HG03442 (cell line): ENCODE results near the gene SUB1.
"Not testable (repeated sequence)": the region's sequence is repeated elsewhere in the genome, so short reads cannot be mapped to it uniquely, and the experiment has no call there.

Experiments
- ATAC-seq: cut with Tn5 transposase; IDR thresholded peaks from one replicate; pipeline ENCODE4 v1.9.1; 2021; ENCODE audit warnings: mild to moderate bottlenecking, moderate library complexity; ENCODE audit not compliant: unreplicated experiment

SUB1 gene

GRCh38 chr5:32563614-32564013 lies 21.7 kb upstream of the SUB1 start:
- no peak for ATAC-seq

- ATAC-seq = no peak
Observed at GRCh38 chr5:32565145-32565544, 20.2 kb upstream of the SUB1 start.

DNA sequence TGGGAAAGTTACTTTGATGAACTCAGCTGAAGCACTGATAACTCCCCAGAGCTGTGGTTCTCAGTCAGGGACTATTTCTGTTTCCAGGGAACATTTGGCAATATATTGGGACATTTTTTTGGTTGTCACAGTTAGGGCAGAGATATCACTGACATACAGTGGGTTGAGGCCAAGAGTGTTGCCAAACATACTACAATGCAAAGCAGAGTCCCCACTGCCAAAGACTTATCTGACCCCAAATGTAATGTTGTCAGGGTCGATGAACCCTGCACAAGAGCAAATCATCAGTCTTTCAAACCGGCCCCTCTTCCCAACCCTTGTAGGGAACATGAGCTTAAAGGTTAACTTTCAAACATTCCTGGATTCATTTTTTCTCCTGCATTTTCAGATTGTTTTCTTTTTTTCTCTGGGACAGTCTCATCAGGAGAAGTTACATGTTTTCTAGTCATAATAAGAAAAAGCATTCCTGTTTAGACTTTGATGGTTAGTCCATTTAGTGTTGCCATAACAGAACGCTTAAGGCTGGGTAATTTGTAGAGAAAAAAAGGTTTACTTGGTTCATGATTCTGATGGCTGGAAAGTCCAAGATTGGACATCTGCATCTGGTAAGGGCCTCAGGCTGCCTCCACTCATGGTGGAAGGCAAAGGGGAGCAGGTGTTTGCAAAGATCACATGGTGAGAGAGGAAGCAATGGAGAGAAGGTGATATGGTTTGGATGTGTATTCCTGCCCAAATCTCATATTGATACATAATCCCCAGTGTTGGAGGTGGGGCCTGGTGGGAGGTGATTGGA lies 18.8 kb upstream of the SUB1 start:
- no peak for ATAC-seq

DNA sequence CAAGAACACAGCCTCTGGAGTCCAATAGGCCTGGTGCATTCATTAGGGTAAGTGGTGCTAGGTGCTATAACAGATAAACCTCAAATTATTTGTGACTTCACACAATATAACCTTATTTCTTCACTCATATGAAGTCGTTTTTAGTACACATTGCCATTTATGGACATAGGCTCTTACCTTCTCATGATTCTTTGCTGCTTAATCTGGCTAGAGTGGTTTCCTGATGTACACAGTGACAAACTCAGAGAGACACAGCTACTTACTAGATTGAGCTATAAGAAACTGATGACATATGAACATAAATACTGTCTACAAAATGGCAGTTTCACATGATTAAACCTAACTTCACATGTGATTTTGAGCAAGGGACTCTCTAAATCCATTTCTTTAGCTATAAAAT lies 14.2 kb upstream of the SUB1 start:
- ATAC-seq = no peak

DNA sequence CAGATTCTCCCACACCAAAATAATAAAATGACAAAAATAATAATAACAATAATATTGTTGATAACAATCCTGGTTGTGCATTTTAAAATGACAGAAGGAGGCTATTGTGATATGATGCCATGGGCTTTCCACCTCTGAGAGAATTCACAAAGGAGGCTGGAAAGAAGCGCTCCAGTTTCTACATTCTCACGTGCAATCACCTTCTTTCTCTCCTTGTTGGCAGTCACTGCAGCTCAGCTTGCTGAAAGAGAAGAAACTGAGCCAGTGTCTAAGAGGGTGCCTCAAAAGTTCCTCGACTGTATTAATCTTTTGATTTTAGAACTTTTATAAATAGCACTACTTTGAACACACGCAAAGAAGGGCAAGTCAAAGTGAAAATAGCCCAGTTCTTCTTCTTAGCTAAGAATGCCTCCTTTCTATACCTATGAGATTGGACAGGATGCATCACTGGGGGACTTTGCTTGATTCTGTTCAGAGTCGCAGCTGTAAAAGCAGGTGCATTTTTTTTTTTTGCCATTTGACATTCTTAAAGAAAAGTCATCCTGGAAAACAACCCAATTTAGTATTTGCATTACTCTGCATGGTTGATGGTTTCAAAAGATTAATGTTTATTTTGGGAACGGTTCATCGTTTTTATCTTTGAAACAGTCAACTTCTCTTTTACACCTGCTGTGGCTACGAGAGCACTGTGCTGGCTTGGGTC lies 12.4 kb upstream of the SUB1 start:
- peak; percentile 92 for ATAC-seq

- ATAC-seq = not testable (repeated sequence)
Observed at GRCh38 chr5:32573481-32573854, 11.9 kb upstream of the SUB1 start.

DNA sequence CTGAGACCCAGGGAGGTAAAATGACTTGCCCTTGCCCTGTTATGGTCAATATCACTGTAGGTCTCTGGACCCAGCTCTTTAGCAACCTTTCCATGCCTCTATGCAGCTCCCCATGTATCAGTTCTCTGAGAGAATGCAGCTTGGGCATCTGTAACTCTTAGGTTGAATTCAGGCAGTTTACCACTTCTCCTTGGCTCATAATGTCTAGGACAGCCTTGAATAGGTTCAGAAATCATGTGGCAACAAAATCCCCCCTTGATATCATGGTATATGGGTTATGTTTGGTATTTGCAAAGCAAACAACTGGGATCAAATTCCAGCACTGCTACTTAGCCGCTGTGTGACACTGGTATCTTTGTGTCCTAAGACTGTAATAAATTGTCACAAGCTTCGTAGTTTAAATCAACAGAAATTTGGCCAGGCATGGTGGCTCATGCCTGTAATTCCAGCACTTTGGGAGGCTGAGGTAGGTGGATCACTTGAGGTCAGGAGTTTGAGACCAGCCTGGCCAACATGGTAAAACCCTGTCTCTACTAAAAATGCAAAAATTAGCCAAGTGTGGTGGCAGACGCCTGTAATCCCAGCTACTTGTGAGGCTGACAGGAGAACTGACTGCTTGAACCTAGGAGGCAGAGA lies 10.7 kb upstream of the SUB1 start:
- ATAC-seq = no peak

DNA sequence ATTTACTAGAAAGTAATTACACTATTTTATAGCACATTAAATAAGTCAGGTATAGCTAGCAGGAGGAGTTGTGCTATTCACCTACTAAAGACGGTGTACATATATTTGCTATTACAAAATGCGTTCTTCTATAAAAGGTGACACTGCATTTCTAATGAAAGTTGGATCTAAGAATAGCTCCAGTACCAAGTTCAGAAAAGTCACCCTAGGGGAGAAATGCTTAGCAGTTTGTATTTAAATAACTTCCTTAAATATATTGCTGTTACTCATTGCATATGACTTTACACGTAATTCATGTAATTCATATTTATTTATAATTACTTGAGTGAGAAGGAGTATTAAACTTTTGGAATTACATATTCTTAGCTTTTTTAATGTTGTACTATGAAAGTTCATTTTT lies 7.0 kb upstream of the SUB1 start:
- no peak for ATAC-seq

DNA sequence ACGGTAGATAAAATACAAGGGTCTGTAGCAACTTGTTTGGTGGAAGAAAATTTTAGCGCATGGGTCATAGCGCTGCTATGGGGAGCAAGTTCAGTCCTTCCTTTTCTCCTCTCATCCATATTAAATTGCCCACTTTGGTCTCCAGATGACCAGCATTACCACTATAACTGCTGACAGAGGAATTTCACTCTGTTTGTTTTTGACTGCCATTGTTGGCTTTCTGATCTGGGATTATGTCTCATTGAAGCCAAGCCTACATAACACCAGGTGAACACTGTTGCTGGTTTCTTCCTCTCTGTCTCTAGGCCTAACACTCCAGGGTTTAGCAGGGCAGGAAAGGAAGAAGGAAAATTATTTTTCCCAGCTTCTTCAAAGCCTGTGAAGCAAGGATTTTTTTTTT lies 6.6 kb upstream of the SUB1 start:
- ATAC-seq = no peak

- ATAC-seq = no peak
Observed at GRCh38 chr5:32581010-32581785, 4.2 kb upstream of the SUB1 start.

DNA sequence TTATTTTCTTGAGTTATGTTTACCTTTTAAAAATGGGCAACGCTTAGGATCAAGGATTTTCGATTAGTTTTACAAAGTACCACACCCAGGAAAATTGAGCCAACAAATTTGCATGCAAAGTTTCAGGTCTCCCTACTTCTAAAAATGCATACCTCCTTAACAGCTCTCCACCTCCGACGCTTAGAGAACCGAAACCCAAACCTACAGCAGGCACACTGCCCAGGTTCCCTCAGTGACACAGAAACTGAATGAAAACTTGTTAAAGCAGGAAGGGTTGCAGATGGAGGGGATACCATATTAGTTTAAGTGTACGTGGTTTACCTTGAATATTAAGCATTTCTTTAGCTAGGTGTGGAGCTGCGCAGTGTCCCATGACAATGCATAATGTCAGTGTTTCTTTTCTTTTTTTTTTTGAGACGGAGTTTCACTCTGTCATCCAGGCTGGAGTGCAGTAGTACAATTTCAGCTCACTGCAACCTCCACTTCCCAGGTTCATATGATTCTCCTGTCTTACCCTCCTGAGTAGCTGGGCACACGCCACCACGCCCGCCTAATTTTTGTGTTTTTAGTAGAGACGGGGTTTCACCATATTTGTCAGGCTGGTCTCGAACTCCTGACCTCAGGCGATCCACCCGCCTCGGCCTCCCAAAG lies 1.6 kb upstream of the SUB1 start:
- peak; percentile 73 for ATAC-seq

DNA sequence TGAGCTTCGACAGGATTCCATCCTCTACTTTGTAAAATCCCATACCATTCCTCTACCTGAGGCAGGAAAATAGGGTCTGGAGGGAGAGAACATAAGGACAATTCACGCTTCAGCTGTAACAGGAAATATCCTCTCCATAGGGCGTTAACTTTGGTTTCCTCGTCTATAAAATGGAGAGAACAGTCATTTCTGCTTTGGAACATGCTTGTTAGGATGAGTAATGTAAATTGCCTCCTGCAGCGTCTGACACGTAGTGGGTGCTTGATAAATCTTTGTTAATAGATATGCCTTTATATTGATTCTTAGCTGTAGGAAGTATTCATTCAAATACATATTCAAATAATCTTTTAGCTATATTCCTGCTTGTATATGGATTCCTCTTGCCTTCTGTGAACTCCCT lies 711 bp upstream of the SUB1 start:
- ATAC-seq = no peak

DNA sequence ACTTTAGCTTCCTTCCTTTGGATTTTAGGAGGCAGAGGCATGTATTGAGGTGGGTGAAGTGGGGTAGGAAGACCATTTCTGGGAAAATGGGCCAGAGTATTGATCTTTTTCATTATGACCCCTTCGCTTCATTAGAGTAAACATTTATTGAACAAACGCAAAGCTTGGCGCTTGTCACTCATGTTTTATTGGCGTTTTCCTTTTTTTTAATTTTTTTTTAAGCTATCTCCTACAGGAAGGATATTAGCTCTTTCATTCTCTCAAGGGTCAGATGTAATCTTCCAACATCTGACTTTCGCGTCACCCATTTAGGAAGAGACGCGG lies 273 bp upstream of the SUB1 start:
- no peak for ATAC-seq

DNA sequence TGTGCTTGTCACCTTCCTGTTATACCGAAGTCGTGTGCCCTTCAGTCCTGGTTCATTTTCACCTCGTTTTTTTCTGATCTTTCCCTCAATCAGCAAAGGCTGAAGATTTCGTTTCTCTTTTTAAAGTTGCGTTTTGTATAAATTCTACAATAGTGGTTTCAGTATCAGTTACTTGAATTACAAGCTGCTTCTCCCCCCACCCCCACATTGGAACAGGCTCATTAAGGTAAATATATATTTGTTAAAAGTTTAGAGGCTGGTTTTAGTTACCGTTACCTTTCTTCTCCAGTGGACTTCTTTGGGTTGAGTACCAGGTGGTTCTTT lies 881 bp downstream of the SUB1 start:
- no peak for ATAC-seq

- ATAC-seq = no peak
Observed at GRCh38 chr5:32587067-32587551, 1.8 kb downstream of the SUB1 start.

- peak; percentile 19 for ATAC-seq
Observed at GRCh38 chr5:32589416-32589815, 4.1 kb downstream of the SUB1 start.

DNA sequence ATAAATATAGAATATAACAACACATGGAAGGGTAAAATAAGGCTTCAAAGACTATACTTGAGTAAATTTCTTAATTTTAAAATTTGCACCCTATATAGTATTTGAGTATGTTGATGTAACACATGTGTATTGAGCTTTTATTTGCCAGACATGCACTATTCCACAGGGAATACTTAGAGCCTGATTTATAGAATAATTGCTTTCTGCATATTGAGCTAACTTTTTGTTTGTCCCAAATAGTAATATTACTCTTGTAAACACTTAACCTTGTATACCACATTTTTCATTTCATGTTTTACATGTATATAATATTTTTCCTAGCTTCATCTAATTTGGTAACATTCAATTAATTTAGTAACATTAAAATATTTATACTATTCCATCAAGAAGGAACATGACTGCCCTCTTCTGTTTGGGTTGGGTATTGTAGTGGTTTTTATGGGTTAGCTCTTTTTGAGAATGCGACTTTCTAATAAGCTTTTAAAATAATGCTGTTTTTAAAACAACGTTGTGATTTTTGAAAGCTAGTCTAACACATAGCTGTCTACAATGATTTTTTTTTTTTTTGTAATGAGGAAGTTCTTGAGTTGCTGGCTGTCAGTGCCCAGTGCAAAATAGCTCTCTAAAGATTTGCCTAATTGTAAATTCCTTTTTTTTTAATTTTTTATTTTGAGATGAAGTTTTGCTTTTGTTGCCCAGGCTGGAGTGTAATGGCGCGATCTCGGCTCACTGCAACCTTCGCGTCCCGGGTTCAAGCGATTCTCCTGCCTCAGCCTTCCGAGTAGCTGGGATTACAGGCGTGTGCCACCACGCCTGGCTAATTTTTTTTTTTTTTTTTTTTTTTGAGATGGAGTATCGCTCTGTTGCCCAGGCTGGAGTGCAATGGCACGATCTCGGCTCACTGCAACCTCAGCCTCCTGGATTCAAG lies 4.8 kb downstream of the SUB1 start:
- no peak for ATAC-seq

DNA sequence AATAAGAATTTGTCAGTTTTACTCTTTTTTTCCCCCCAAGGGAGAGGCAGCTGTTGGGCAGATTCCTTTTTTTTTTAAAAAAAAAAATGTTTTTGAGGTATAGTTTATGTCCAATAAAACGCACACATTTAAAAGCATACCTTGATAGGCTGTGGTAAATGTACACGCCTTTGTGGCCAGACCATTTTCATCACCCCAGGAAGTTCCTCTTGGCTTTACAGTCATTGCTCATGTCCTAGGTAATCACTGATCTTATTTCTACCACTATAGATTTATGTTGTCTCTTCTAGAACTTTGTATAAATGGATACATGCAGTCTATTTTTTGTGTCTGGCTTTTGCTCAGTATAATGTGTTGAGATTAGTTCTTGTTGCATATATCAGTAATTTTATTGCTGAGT lies 9.8 kb downstream of the SUB1 start:
- ATAC-seq = no peak

- no peak for ATAC-seq
Observed at GRCh38 chr5:32597041-32597629, 11.8 kb downstream of the SUB1 start.
